ENCODE results near the gene MEGF8.

Gene MEGF8

GRCh38 chr19:42421101-42421500 lies 95.7 kb downstream of the MEGF8 start:
- peak overlapping the region; percentile 40 for H3K27ac ChIP-seq
- no peak for TF ChIP-seq ZFX (IDR thresholded peaks at IDR 0.05; ENCODE audit: borderline replicate concordance)
- no peak for TF ChIP-seq CTCF (IDR thresholded peaks at IDR 0.05)

- TF ChIP-seq ZFX (IDR thresholded peaks at IDR 0.05; ENCODE audit: borderline replicate concordance) (no peak), CTCF (IDR thresholded peaks at IDR 0.05) (no peak)
These were observed 96.2 kb downstream of the MEGF8 start for GRCh38 chr19:42421591-42422031.

DNA sequence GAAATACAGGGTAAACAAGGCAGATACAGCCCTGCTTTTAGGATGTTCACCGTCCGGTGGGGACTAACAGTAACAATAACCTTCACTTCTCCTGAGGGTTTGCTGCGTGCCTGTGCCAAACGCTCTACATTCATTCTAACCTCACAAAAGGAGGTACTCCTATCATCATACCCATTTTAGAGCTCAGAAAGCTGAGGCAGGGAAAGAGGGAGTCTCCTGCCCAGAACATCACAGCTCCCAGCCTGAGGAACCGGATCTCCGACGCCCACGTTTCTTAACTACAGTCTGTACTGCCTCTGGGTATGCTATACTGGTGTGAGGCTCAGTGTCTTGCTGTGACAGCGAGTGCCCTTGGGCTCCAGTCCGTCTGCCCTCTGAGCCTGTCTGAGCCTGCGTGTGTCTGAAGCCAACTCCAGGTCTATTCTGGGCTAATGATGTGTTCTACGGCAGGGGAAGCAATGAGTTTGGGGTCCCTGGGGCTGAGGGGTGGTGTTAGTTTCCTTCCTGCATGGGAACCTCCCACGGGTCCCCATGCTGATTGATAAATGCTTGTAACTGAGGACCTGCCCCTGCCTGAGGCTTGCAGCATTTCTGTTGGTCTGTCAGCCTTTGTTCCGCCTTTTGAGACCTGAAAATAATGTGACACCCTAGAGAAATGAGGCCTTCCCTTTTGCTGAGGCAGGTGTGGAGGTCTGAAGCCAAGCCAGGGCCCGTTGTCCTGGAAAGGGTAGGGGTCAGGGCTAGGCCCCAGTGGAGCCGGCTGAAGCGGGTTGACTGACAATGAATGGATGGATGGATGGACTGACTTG lies 96.9 kb downstream of the MEGF8 start:
- TF ChIP-seq ZFX (IDR thresholded peaks at IDR 0.05; ENCODE audit: borderline replicate concordance) (no peak), CTCF (IDR thresholded peaks at IDR 0.05) (no peak)
- H3K27ac ChIP-seq = peak overlapping the region; percentile 40

More at GRCh38 chr19:42421591-42422031, 96.2 kb downstream of the MEGF8 start:
- H3K27ac ChIP-seq = peak overlapping the region; percentile 40

GRCh38 chr19:42422901-42423461 lies 97.5 kb downstream of the MEGF8 start:
- TF ChIP-seq CTCF (IDR thresholded peaks at IDR 0.05) (no peak), ZFX (IDR thresholded peaks at IDR 0.05; ENCODE audit: borderline replicate concordance) (no peak)
- peak overlapping the region; percentile 40 for H3K27ac ChIP-seq

- TF ChIP-seq ZFX (IDR thresholded peaks at IDR 0.05; ENCODE audit: borderline replicate concordance) = no peak
- H3K27ac ChIP-seq = peak overlapping the region; percentile 40
These were observed 98.3 kb downstream of the MEGF8 start for GRCh38 chr19:42423462-42424344.

GRCh38 chr19:42424345-42424707 lies 98.9 kb downstream of the MEGF8 start:
- no peak overlapping the region for H3K27ac ChIP-seq
- TF ChIP-seq ZFX (IDR thresholded peaks at IDR 0.05; ENCODE audit: borderline replicate concordance) (no peak), CTCF (IDR thresholded peaks at IDR 0.05) (no peak)

GRCh38 chr19:42424712-42425131 lies 99.3 kb downstream of the MEGF8 start:
- peak; percentile 14; the same call in 1 of the 2 replicates for TF ChIP-seq CTCF (IDR thresholded peaks at IDR 0.05)
- TF ChIP-seq ZFX (IDR thresholded peaks at IDR 0.05; ENCODE audit: borderline replicate concordance) = no peak
- H3K27ac ChIP-seq = no peak overlapping the region

Data from 22Rv1 (cell line).